ENCODE data around the gene MOB3A. TPM values are rescaled to one million over a fixed set of nuclear protein-coding genes. Genes with fewer than 3 reads are reported as not detected.
"Not testable (repeated sequence)": the region's sequence is repeated elsewhere in the genome, so short reads cannot be mapped to it uniquely, and the experiment has no call there.

Gene MOB3A
- total and polyA plus RNA-seq, 9 of the 15 experiments (the other 6 are each of a cell fraction or from before 2014, with no cell fraction given) = 1.1 to 24.1 (median 6.0) TPM

DNA sequence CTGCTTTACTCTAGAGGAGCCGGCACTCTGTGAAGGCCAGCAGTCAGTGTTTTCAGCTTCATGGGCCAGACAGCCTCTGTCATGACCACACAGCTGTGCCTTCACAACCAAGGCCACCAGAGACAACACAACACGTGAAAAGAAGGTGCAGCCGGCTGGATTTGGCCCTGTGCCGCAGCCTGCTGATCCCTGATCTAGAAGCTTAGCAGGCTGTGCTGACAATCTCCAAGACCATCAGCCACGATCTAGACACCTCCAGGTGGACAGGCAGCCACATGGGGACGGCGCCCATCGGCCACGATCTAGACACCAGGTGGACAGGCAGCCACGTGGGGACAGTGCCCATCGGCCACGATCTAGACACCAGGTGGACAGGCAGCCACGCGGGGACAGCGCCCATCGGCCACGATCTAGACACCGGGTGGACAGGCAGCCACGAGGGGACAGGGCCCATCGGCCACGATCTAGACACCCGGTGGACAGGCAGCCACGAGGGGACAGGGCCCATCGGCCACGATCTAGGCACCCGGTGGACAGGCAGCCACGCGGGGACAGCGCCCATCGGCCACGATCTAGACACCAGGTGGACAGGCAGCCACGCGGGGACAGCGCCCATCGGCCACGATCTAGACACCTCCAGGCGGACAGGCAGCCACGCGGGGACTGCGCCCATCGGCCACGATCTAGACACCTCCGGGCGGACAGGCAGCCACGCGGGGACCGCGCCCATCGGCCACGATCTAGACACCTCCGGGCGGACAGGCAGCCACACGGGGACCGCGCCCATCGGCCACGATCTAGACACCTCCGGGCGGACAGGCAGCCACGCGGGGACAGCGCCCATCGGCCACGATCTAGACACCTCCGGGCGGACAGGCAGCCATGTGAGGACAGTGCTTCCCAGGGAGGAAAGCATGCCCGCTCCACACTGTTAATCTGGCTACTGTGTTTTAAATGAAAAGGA lies 35.2 kb upstream of the MOB3A start:
- H3K9ac ChIP-seq (ENCODE audit: insufficient read depth in 1 of 2, low read depth in 2 of 2, low read length in 2 of 2); FAIRE-seq; H3K27me3 ChIP-seq (ENCODE audit: control insufficient read depth in 2 of 2, insufficient read depth in 2 of 2, low read length in 2 of 2); intact Hi-C loops (cut with micrococcal nuclease); H4K20me1 ChIP-seq (replicated peaks; ENCODE audit: control insufficient read depth, insufficient read depth, low read length); in situ Hi-C loops (cut with MboI); CTCF ChIA-PET (ENCODE audit: low intra/inter-chr PET ratio); BruUV-seq (replicated peaks); H2AFZ ChIP-seq (ENCODE audit: low read depth, low read length); H3K9me3 ChIP-seq (replicated peaks; ENCODE audit: control insufficient read depth, insufficient read depth, low read depth, low read length); DNase-seq (ENCODE audit: extremely low read depth in 1 of 4, low spot score in 3 of 4); H3K4me3 ChIP-seq; H3K27ac ChIP-seq (ENCODE audit: extremely low read depth, low read depth, low read length); H3K9me1 ChIP-seq (ENCODE audit: control insufficient read depth, insufficient read depth, low read length); H3K4me2 ChIP-seq (ENCODE audit: insufficient read depth, low read length); ATAC-seq; H3K79me2 ChIP-seq (ENCODE audit: control insufficient read depth, insufficient read depth, low read length): not testable (repeated sequence)
- 98% methylated on average over 31 of the region's 67 CpGs for WGBS (ENCODE audit: insufficient coverage, low coverage, missing lambda C conversion rate)
- Histone ChIP-seq H3K36me3 (ENCODE audit: control insufficient read depth, insufficient read depth, low read length) (peaks cover 73% of the 10 kb centered on the region; the same call in 2 of the 3 replicates), H3K4me1 (replicated peaks in 1 of 2; ENCODE audit: control insufficient read depth in 2 of 2, insufficient read depth in 2 of 2, low read length in 2 of 2) (peaks cover 0 to 20% of the 10 kb centered on the region in 2 experiments; a peak in 2 of 5 replicates)
- POLR2A ChIA-PET = interaction anchor here (0.7 kb wide), 1 partner anchor 1329 kb away, joined by 3 read pairs; no protein-coding TSS in a partner anchor
- peak; percentile 33; the same call in 1 of the 2 replicates for TF ChIP-seq RBFOX2 (IDR thresholded peaks at IDR 0.05; ENCODE audit: low read depth, low read length)

All from K562 (cell line).